H9 (cell line): ENCODE results near the gene PCDHGB7. TPM values are rescaled to one million over a fixed set of nuclear protein-coding genes. Genes with fewer than 3 reads are reported as not detected.

Source experiments
- DNase-seq: peaks from one replicate; pipeline ENCODE4 v3.0.0-alpha.2; 2017
- H2AFZ ChIP-seq: one replicate; pipeline ENCODE4 v1.6.1; 2013; ENCODE audit warnings: mild to moderate bottlenecking, low read length, control low read depth, moderate library complexity
- H2AK5ac ChIP-seq: 2 replicates; pipeline ENCODE4 v1.6.1; 2013; ENCODE audit warnings: low read length, control low read depth, mixed read lengths; ENCODE audit not compliant: insufficient read length
- H2BK120ac ChIP-seq: one replicate; pipeline ENCODE4 v1.6.1; 2013; ENCODE audit warnings: low read depth, mild to moderate bottlenecking, low read length, control low read depth, inconsistent platforms; ENCODE audit not compliant: poor library complexity, severe bottlenecking
- H2BK12ac ChIP-seq: 2 replicates; pipeline ENCODE4 v1.6.1; 2013; ENCODE audit warnings: low read length, control low read depth, mixed read lengths, low read depth; ENCODE audit not compliant: insufficient read length
- H2BK15ac ChIP-seq: 2 replicates; pipeline ENCODE4 v1.6.1; 2013; ENCODE audit warnings: low read depth, low read length, control low read depth
- H2BK20ac ChIP-seq: one replicate; pipeline ENCODE4 v1.6.1; 2013; ENCODE audit warnings: low read depth, mild to moderate bottlenecking, low read length, control low read depth, inconsistent platforms; ENCODE audit not compliant: poor library complexity, severe bottlenecking
- H2BK5ac ChIP-seq: 2 replicates; pipeline ENCODE4 v1.6.1; 2013; ENCODE audit warnings: low read length, control low read depth, mixed read lengths; ENCODE audit not compliant: insufficient read length
- H3K14ac ChIP-seq: 2 replicates; pipeline ENCODE4 v1.6.1; 2013; ENCODE audit warnings: low read length, control low read depth; ENCODE audit not compliant: insufficient read depth
- H3K18ac ChIP-seq: 2 replicates; pipeline ENCODE4 v1.6.1; 2013; ENCODE audit warnings: low read depth, mild to moderate bottlenecking, mixed read lengths, low read length, control low read depth; ENCODE audit not compliant: insufficient read length
- H3K23ac ChIP-seq: 2 replicates; pipeline ENCODE4 v1.6.1; 2013; ENCODE audit warnings: low read length, control low read depth, mixed read lengths, low read depth; ENCODE audit not compliant: insufficient read length
- H3K23me2 ChIP-seq: 2 replicates; pipeline ENCODE4 v1.6.1; 2013; ENCODE audit warnings: low read depth, mild to moderate bottlenecking, mixed read lengths, low read length, control low read depth; ENCODE audit not compliant: insufficient read length, poor library complexity, severe bottlenecking
- H3K27ac ChIP-seq: 2 replicates; pipeline ENCODE4 v1.5.1; 2013; ENCODE audit warnings: low read length, control low read depth, mixed read lengths, low read depth; ENCODE audit not compliant: insufficient read length
- H3K27me3 ChIP-seq: 2 replicates; pipeline ENCODE4 v1.6.1; 2013; ENCODE audit warnings: low read length, control low read depth, inconsistent platforms; ENCODE audit not compliant: insufficient read depth
- H3K4ac ChIP-seq: 2 replicates; pipeline ENCODE4 v1.6.1; 2013; ENCODE audit warnings: low read depth, mild to moderate bottlenecking, control low read depth, inconsistent platforms, low read length, moderate library complexity
- H3K4me1 ChIP-seq: 2 replicates; pipeline ENCODE4 v1.6.1; 2013; ENCODE audit warnings: low read length, control low read depth, inconsistent platforms; ENCODE audit not compliant: insufficient read depth
- H3K4me2 ChIP-seq: 2 replicates; pipeline ENCODE4 v1.6.1; 2013; ENCODE audit warnings: low read length, control low read depth, mixed read lengths; ENCODE audit not compliant: insufficient read length, insufficient read depth
- H3K56ac ChIP-seq: 2 replicates; pipeline ENCODE4 v1.6.1; 2013; ENCODE audit warnings: low read depth, mild to moderate bottlenecking, mixed read lengths, low read length, control low read depth; ENCODE audit not compliant: insufficient read length
- H3K79me1 ChIP-seq: 2 replicates; pipeline ENCODE4 v1.6.1; 2013; ENCODE audit warnings: low read depth, mild to moderate bottlenecking, moderate library complexity, low read length, control low read depth, inconsistent platforms; ENCODE audit not compliant: insufficient read depth, poor library complexity, severe bottlenecking
- H3K79me2 ChIP-seq: 2 replicates; pipeline ENCODE4 v1.6.1; 2013; ENCODE audit warnings: low read length, control low read depth, inconsistent platforms; ENCODE audit not compliant: insufficient read depth
- H3K9ac ChIP-seq: 2 replicates; pipeline ENCODE4 v1.6.1; 2013; ENCODE audit warnings: low read length, control low read depth, mixed read lengths; ENCODE audit not compliant: insufficient read length; ENCODE audit errors: extremely low read depth
- H3K9me3 ChIP-seq: one replicate; pipeline ENCODE4 v1.6.1; 2013; ENCODE audit warnings: low read depth, low read length, inconsistent platforms; ENCODE audit not compliant: control insufficient read depth
- H3T11ph ChIP-seq: one replicate; pipeline ENCODE4 v1.6.1; 2013; ENCODE audit warnings: mild to moderate bottlenecking, low read length, control low read depth, inconsistent platforms
- H4K20me1 ChIP-seq: one replicate; pipeline ENCODE4 v1.6.1; 2013; ENCODE audit not compliant: control insufficient read depth, insufficient read length, insufficient read depth
- H4K5ac ChIP-seq: 2 replicates; pipeline ENCODE4 v1.6.1; 2013; ENCODE audit warnings: low read depth, mild to moderate bottlenecking, mixed read lengths, low read length, control low read depth; ENCODE audit not compliant: insufficient read length
- H4K8ac ChIP-seq: replicated peaks from 2 replicates; pipeline ENCODE4 v1.6.1; 2013; ENCODE audit warnings: low read length, control low read depth, mixed read lengths, low read depth; ENCODE audit not compliant: insufficient read length
- H4K91ac ChIP-seq: 2 replicates; pipeline ENCODE4 v1.6.1; 2013; ENCODE audit warnings: low read depth, mild to moderate bottlenecking, moderate library complexity, mixed read lengths, low read length, control low read depth; ENCODE audit not compliant: insufficient read length
- H3K27ac Mint-ChIP-seq, 3 experiments: 2 replicates in 2 of 3; 3 replicates in 1 of 3; pipeline ENCODE4 v1.8.0; 2020 to 2021; ENCODE audit warnings: mixed read lengths in 3 of 3, mild to moderate bottlenecking in 1 of 3, moderate library complexity in 1 of 3
- H3K27me3 Mint-ChIP-seq: 2 replicates; pipeline ENCODE4 v1.8.0; 2021; ENCODE audit warnings: low read depth, mild to moderate bottlenecking, moderate library complexity, mixed read lengths
- H3K36me3 Mint-ChIP-seq, 3 experiments: 2 replicates in 2 of 3; 3 replicates in 1 of 3; pipeline ENCODE4 v1.8.0; 2020 to 2021; ENCODE audit warnings: low read depth in 3 of 3, mixed read lengths in 3 of 3; ENCODE audit not compliant: insufficient read depth in 1 of 3
- H3K4me1 Mint-ChIP-seq, 2 experiments: 2 replicates each; pipeline ENCODE4 v1.8.0; 2020; ENCODE audit warnings: mixed read lengths in 2 of 2
- H3K4me3 Mint-ChIP-seq, 2 experiments: 2 replicates in 1 of 2; 3 replicates in 1 of 2; pipeline ENCODE4 v1.8.0; 2020 to 2021; ENCODE audit warnings: mild to moderate bottlenecking in 2 of 2, mixed read lengths in 2 of 2, moderate library complexity in 1 of 2
- H3K9me3 Mint-ChIP-seq, 2 experiments: 2 replicates in 1 of 2; 3 replicates in 1 of 2; pipeline ENCODE4 v1.8.0; 2020; ENCODE audit warnings: mild to moderate bottlenecking in 2 of 2, mixed read lengths in 2 of 2, moderate library complexity in 1 of 2
- CTCF ChIP-seq: fragments of 200-600 bp; sonication (generic); conservative IDR thresholded peaks from 3 replicates; pipeline ENCODE4 v1.8.0; 2021; ENCODE audit warnings: antibody characterized with exemption, mild to moderate bottlenecking
- WGBS: extraction: QIAGEN DNeasy Blood & Tissue Kit; methylation state at CpG from one replicate; pipeline ENCODE4 v1.1.7; 2013; ENCODE audit warnings: missing lambda C conversion rate, low lambda C conversion rate, mixed read lengths; ENCODE audit not compliant: insufficient read length; ENCODE audit errors: extremely low coverage; 5-methylcytosine and 5-hydroxymethylcytosine counted together
- total RNA-seq: library from RNA; stranded (reverse); gene quantifications from 2 replicates; pipeline ENCODE4 v1.2.1, GENCODE V29; 2021

The PCDHGB7 gene
- total RNA-seq, 1 experiment from 2014 or later = 7.7 TPM

DNA sequence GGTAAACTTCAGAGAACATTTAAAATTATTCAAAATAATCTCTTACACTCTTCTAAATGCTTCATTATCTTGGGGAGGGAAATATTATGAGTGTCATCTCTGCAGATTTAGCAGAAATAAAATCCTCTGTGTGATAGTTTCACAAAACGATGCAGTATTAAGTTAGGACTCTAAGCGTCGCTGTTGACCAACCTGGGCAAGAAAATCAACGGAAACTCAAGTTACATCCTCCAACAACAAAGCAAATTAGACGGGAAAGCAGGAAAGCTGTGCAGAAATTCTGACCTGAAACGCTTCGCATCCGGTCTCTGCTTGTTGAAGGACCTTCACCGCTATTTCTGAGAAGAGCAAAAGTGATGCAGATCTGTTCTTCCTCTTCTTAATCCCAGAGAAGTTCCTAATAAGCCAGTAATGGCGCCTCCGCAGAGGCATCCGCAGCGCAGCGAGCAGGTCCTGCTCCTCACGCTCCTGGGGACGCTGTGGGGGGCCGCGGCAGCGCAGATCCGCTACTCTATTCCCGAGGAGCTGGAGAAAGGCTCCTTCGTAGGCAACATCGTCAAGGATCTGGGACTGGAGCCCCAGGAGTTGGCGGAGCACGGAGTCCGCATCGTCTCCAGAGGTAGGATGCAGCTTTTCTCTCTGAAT lies 43.7 kb upstream of the PCDHGB7 start, which contains the start of gene PCDHGA6:
Gene PCDHGA6, plus strand, starts transcription at position 219 of the 645 bp plus-strand sequence. Its CDS starts 193 bp downstream, at position 412.
- Histone ChIP-seq H3K9me3 (peaks cover 34% of the 10 kb centered on the region), H2BK20ac (no peak within 1 kb of the TSS), H4K5ac (no peak within 1 kb of the TSS), H3K23ac (no peak within 1 kb of the TSS), H2BK5ac (no peak within 1 kb of the TSS), H4K8ac (no peak within 1 kb of the TSS), H2AK5ac (no peak within 1 kb of the TSS), H2BK12ac (no peak within 1 kb of the TSS), H3K79me1 (no peaks in the 10 kb centered on the region), H3K18ac (no peak within 1 kb of the TSS), H2BK120ac (no peak within 1 kb of the TSS), H3K4me2 (no peak within 1 kb of the TSS), H3T11ph (no peak within 1 kb of the TSS), H3K27ac (no peak within 1 kb of the TSS), H4K91ac (no peak within 1 kb of the TSS), H4K20me1 (no peaks in the 10 kb centered on the region), H3K4ac (no peak within 1 kb of the TSS), H2BK15ac (no peak within 1 kb of the TSS), H2AFZ (no peak within 1 kb of the TSS), H3K14ac (no peak within 1 kb of the TSS), H3K79me2 (no peaks in the 10 kb centered on the region), H3K9ac (no peak within 1 kb of the TSS), H3K27me3 (no peaks in the 10 kb centered on the region), H3K23me2 (no peaks in the 10 kb centered on the region), H3K56ac (no peak within 1 kb of the TSS), H3K4me1 (no peaks in the 10 kb centered on the region)
- no CpG with 5 or more reads among the region's 27 CpGs for WGBS
- H3K27me3 Mint-ChIP-seq = peaks cover 9% of the 10 kb centered on the region
- H3K9me3 Mint-ChIP-seq = peaks cover 57 to 69% of the 10 kb centered on the region in 2 experiments
- no peaks in the 10 kb centered on the region for H3K4me1 Mint-ChIP-seq
- H3K4me3 Mint-ChIP-seq = no peak within 1 kb of the TSS
- no peak for DNase-seq
- no peak within 1 kb of the TSS; a peak in 1 of 7 replicates for H3K27ac Mint-ChIP-seq
- TF ChIP-seq CTCF = peak; percentile 20; the same call in 1 of the 3 replicates
- H3K36me3 Mint-ChIP-seq = peaks cover 33 to 52% (median 50%) of the 10 kb centered on the region in 3 experiments
